ENCODE results near the gene GPR176. TPM values are rescaled to one million over a fixed set of nuclear protein-coding genes. Genes with fewer than 3 reads are reported as not detected.

GPR176 gene
- total RNA-seq, 1 donor from 2014 or later, result 35.4 TPM

- no peak overlapping the region for H3K4me3 ChIP-seq (ENCODE audit: insufficient read depth, low read depth, low read length)
- H3K79me2 ChIP-seq (ENCODE audit: insufficient read depth, low read length), result peaks cover 68% of the 10 kb centered on the region
- no peak overlapping the region for H3K27ac Mint-ChIP-seq (ENCODE audit: unreplicated experiment)
- H3K36me3 ChIP-seq (ENCODE audit: insufficient read depth, low read length), result peaks cover 3% of the 10 kb centered on the region
- TF ChIP-seq EZH2 (IDR thresholded peaks at IDR 0.05; ENCODE audit: insufficient read depth, low read length) (no peak), CTCF (IDR thresholded peaks at IDR 0.05; ENCODE audit: insufficient read depth, low read depth, low read length) (no peak)
- peaks cover 40% of the 10 kb centered on the region for H4K20me1 ChIP-seq (ENCODE audit: insufficient read depth, low read length)
- DNase-seq (ENCODE audit: low read depth) (no peak), FAIRE-seq (no peak)
- H2AFZ ChIP-seq (ENCODE audit: low read depth, low read length), result no peak overlapping the region
- no peak overlapping the region for H3K4me2 ChIP-seq (ENCODE audit: low read length)
- H3K9me3 ChIP-seq (ENCODE audit: insufficient read depth, low read depth, low read length), result no peaks in the 10 kb centered on the region
- H3K27me3 Mint-ChIP-seq (ENCODE audit: low read depth, unreplicated experiment), result no peaks in the 10 kb centered on the region
- H3K27me3 ChIP-seq (ENCODE audit: insufficient read depth, low read length), result no peaks in the 10 kb centered on the region
- no peak overlapping the region for H3K9ac ChIP-seq (ENCODE audit: low read length)
- no peak overlapping the region for H3K4me3 Mint-ChIP-seq (ENCODE audit: unreplicated experiment)
- peaks cover 8% of the 10 kb centered on the region for H3K4me1 Mint-ChIP-seq (ENCODE audit: low read depth, unreplicated experiment)
- peaks cover 2% of the 10 kb centered on the region for H3K36me3 Mint-ChIP-seq (ENCODE audit: low read depth, unreplicated experiment)
- H3K27ac ChIP-seq (ENCODE audit: low read depth, low read length), result no peak overlapping the region
- H3K4me1 ChIP-seq (ENCODE audit: insufficient read depth, low read length), result peaks cover 13% of the 10 kb centered on the region
- H3K9me3 Mint-ChIP-seq (ENCODE audit: unreplicated experiment), result peaks cover 2% of the 10 kb centered on the region
Measured at GRCh38 chr15:39873978-39874377, 46.1 kb downstream of the GPR176 start.

GRCh38 chr15:39870537-39870936 is 49.5 kb downstream of the GPR176 start:
- H3K27ac Mint-ChIP-seq (ENCODE audit: unreplicated experiment), result no peak overlapping the region
- peaks cover 6% of the 10 kb centered on the region for H3K4me1 Mint-ChIP-seq (ENCODE audit: low read depth, unreplicated experiment)
- Histone ChIP-seq H3K9ac (ENCODE audit: low read length) (no peak overlapping the region), H3K4me3 (ENCODE audit: insufficient read depth, low read depth, low read length) (no peak overlapping the region), H3K27ac (ENCODE audit: low read depth, low read length) (no peak overlapping the region), H4K20me1 (ENCODE audit: insufficient read depth, low read length) (peaks cover 56% of the 10 kb centered on the region), H3K36me3 (ENCODE audit: insufficient read depth, low read length) (peaks cover 3% of the 10 kb centered on the region), H3K4me2 (ENCODE audit: low read length) (no peak overlapping the region), H3K79me2 (ENCODE audit: insufficient read depth, low read length) (peaks cover 81% of the 10 kb centered on the region), H2AFZ (ENCODE audit: low read depth, low read length) (no peak overlapping the region), H3K4me1 (ENCODE audit: insufficient read depth, low read length) (no peaks in the 10 kb centered on the region), H3K9me3 (ENCODE audit: insufficient read depth, low read depth, low read length) (no peaks in the 10 kb centered on the region), H3K27me3 (ENCODE audit: insufficient read depth, low read length) (no peaks in the 10 kb centered on the region)
- no peaks in the 10 kb centered on the region for H3K9me3 Mint-ChIP-seq (ENCODE audit: unreplicated experiment)
- H3K4me3 Mint-ChIP-seq (ENCODE audit: unreplicated experiment), result no peak overlapping the region
- H3K36me3 Mint-ChIP-seq (ENCODE audit: low read depth, unreplicated experiment), result peaks cover 9% of the 10 kb centered on the region
- H3K27me3 Mint-ChIP-seq (ENCODE audit: low read depth, unreplicated experiment), result no peaks in the 10 kb centered on the region
- FAIRE-seq (no peak), DNase-seq (ENCODE audit: low read depth) (no peak)
- TF ChIP-seq EZH2 (IDR thresholded peaks at IDR 0.05; ENCODE audit: insufficient read depth, low read length) (no peak), CTCF (IDR thresholded peaks at IDR 0.05; ENCODE audit: insufficient read depth, low read depth, low read length) (no peak)

- Histone ChIP-seq H4K20me1 (ENCODE audit: insufficient read depth, low read length) (peaks cover 56% of the 10 kb centered on the region), H3K36me3 (ENCODE audit: insufficient read depth, low read length) (peaks cover 3% of the 10 kb centered on the region), H3K4me1 (ENCODE audit: insufficient read depth, low read length) (no peaks in the 10 kb centered on the region), H3K27me3 (ENCODE audit: insufficient read depth, low read length) (no peaks in the 10 kb centered on the region), H3K27ac (ENCODE audit: low read depth, low read length) (no peak overlapping the region), H3K4me3 (ENCODE audit: insufficient read depth, low read depth, low read length) (no peak overlapping the region), H3K79me2 (ENCODE audit: insufficient read depth, low read length) (peaks cover 87% of the 10 kb centered on the region), H3K9ac (ENCODE audit: low read length) (no peak overlapping the region), H2AFZ (ENCODE audit: low read depth, low read length) (no peak overlapping the region), H3K9me3 (ENCODE audit: insufficient read depth, low read depth, low read length) (no peaks in the 10 kb centered on the region), H3K4me2 (ENCODE audit: low read length) (no peak overlapping the region)
- no peak overlapping the region for H3K27ac Mint-ChIP-seq (ENCODE audit: unreplicated experiment)
- FAIRE-seq, result no peak
- no peaks in the 10 kb centered on the region for H3K9me3 Mint-ChIP-seq (ENCODE audit: unreplicated experiment)
- no peak for DNase-seq (ENCODE audit: low read depth)
- no peaks in the 10 kb centered on the region for H3K27me3 Mint-ChIP-seq (ENCODE audit: low read depth, unreplicated experiment)
- H3K4me1 Mint-ChIP-seq (ENCODE audit: low read depth, unreplicated experiment), result peaks cover 6% of the 10 kb centered on the region
- H3K4me3 Mint-ChIP-seq (ENCODE audit: unreplicated experiment), result no peak overlapping the region
- TF ChIP-seq CTCF (IDR thresholded peaks at IDR 0.05; ENCODE audit: insufficient read depth, low read depth, low read length), result no peak
- TF ChIP-seq EZH2 (IDR thresholded peaks at IDR 0.05; ENCODE audit: insufficient read depth, low read length), result no peak
- peaks cover 9% of the 10 kb centered on the region for H3K36me3 Mint-ChIP-seq (ENCODE audit: low read depth, unreplicated experiment)
Measured at GRCh38 chr15:39869858-39870515, 50.1 kb downstream of the GPR176 start.

Measured in astrocyte (in vitro differentiated cells and primary cell).